GM18858 (cell line): ENCODE results near the gene AP2A1.

Source experiments
- ATAC-seq: cut with Tn5 transposase; IDR thresholded peaks from one replicate; pipeline ENCODE4 v1.9.1; 2021; ENCODE audit not compliant: unreplicated experiment

AP2A1 gene

DNA sequence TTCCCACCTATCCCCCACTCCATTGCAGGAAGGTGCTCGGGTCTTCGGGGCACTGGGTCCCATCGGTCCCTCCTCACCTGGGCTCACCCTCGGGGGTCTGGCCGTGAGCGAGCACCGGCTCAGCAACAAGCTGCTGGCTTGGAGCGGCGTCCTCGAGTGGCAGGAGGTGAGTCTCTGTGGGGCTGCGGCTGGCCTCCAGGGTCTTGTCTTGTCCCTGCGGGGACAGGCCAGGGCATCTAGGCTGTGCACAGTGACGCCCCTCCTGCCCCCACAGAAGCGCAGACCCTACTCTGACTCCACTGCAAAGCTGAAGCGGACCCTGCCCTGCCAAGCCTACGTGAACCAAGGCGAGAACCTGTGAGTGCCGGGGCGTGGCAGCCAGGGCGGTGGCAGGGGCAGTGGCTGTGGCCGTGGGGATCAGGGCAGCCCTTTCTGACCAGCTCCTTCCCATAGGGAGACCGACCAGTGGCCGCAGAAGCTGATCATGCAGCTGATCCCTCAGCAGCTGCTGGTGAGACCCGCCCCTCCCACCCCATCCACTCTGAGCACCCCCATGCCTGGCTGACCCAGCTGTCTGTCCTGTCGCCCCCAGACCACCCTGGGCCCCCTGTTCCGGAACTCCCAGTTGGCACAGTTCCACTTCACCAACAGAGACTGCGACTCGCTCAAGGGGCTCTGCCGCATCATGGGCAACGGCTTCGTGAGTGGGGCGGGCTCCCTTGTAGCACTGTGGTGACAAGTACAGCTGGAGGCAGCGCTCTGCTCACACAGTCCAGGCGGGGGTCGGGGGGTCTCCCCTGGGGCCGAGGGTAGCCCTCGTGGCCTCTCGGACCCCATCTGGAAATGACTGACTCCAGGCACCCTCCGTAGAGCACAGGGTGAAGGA, 87.8 kb downstream of the AP2A1 start:
- no peak for ATAC-seq

DNA sequence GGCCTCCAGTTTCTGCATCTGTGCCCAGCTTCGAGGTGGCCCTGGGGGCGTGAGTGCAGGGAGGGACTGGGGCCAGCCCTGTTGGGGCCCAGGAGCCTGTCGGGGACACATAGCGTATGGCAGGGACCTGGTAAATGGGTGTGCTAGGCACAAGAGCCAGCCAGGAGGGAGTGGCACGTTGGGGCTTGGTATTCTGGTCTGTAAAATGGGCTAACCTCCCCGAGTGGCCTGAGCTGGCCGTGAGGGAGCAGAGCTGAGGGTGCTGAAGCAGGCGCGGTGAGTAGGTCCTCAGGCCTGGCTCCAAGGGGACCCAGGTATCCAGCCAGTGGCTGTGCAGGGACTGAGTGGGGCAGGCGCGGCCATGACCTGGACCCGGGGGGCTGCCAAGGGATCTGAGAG, 88.5 kb downstream of the AP2A1 start:
- no peak for ATAC-seq

DNA sequence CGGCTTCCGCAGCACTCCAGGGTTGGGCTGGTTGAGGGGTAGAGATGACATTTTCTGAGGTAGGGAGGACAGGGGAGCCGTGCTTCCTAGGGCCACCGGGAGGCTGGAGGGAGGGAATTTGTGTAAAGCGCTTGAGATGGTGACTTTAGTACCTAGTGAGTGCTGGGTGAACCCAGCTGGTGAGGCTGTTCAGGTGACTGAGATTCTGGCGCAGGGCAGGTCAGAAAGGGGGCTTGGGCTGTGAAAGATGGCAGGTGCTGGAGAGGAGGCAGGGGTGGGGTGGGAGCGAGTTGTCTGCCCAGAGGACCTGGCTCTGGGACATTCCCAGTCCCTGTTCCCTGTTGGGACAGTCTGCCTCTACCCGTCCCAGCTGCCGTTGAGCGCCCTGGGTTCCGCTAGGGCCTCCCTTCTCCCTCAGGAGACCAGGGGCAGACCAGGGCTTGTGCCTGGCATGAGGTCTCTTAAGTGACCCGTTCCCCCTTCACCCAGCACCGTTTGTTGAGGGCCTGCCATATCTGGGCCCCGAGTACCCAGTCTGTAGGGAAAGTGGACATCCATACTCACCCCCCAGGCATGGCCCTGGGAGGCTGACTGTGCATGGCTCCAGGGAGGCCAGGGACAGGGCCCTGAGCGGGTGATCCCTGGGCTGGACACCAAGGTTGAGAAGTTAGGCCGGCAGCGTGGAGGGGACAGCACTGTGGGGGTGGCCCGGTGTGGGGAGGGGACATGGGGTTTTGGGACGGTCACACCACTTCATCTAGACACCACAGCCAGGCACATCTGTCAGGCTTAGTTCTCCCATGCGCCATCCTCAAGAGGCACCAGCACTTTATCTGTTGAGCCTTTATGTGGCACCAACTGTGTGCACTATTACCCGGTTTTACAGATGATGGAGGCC, 89.1 kb downstream of the AP2A1 start:
- no peak for ATAC-seq

DNA sequence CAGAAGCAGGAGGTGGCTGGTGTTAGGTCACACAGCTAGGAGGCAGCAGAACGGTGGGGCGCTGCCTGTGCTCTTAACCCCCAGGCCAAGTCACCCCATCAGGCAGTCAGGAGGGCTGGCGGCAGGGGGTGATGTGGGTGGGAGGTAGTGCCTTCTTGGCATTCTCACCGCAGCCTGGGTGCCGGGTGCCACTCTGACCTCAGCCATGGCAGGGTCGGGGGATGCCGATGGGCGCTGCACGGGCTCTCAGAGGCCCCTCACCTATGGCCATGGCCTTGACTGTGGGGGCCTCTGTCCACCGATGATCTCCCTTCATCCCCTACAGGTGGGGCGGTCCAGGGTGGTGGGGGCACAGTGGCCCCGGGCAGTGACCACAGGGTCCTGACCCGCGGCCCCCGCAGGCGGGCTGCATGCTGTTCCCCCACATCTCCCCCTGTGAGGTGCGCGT, 89.8 kb downstream of the AP2A1 start:
- no peak for ATAC-seq
